A549 treated with AZD9567 at 1 μM for 4 hours (cell line): ENCODE measurements around the gene CDC42BPG. TPM values are rescaled to one million over a fixed set of nuclear protein-coding genes. Genes with fewer than 3 reads are reported as not detected.

Experiments used
- total RNA-seq: library from RNA; stranded (reverse); fragments of 200-300 nt; extraction: Qiagen RNA extraction; gene quantifications from 5 replicates; pipeline ENCODE4 v1.2.3, GENCODE V29; 2022; ENCODE audit not compliant: insufficient read depth

The CDC42BPG gene
- 0.66 to 1.3 TPM (median 1.2 TPM) in 5 replicates for total RNA-seq

GRCh38 chr11:64844330-64845128, at the start of gene CDC42BPG:
Gene CDC42BPG (minus strand): TSS chr11:64844653. CDS start chr11:64844569, 84 bp downstream.

GRCh38 chr11:64878494-64879243, 34.2 kb upstream of the CDC42BPG start, which contains the start of gene EHD1:
Gene EHD1 (minus strand): TSS chr11:64878621. CDS start chr11:64878464, 157 bp downstream.

DNA sequence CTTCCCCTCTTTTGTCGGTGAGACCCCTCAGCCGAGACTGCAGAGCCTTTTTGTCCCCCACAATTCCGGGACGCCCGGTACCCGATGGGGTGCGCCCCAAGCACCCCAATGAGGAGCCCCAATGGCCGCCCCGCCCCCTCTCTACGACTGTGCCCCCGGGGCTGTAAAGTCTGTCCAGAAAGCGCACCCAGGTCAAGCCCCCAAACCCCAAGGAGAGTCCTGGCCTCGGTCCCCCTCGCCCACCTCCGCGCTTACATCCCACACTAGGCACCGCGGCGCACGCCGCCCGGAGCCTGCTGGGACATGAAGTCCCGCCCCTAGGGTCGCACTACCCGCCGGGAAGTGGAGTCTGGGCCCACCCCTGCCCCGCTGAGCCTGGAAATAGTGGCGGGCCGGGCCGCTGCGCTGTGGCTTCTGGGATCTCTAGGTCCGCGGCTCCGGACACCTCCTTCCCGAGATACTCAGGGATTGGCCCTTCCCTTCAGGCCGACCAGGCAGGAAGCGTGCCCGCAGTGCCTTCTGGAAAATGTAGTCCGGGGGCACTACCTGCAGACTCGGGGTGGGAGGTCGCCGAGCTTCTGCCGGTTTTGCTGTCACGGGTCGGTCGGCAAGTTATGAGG, 34.1 kb downstream of the CDC42BPG start, which contains the start of gene MEN1:
Gene MEN1, minus strand, starts transcription at position 281 of the 620 bp plus-strand sequence. CDS start 442 bp downstream, outside the sequence.

DNA sequence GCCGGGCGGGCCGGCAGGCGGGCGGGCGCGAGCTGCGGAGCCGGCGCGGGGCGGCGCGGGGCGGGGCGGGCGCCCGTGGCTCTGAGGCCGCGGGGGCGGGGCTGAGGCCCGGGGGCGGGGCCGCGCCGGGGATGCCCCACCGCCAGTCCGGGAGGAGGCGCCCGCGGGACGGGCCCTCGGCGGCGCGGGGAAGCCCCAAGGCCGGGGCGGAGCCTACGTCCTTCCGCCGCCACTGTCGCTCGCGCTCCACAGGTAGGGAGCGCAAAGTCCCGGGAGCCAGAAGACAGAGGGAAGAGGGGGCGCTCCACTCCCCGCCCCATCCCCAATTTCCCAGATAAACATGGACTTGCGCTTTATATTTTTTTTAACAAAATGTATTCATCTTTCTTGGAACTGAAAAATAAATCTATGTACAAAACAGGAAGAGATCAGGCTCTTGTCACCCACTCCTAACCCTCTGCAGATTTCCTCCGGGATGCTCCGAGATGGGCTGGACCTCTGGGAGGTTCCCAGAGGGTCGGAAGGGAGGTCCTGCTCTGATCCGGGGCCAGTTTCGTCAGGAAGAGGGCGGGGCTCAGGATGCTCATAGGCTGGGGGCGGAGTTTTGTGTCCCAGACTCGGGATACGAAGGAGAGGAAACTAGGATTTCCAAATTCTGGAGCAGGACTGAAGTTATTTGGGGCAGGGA, 41.2 kb downstream of the CDC42BPG start, which contains the start of gene MAP4K2:
Gene MAP4K2, minus strand, starts transcription at position 57 of the 688 bp plus-strand sequence. CDS start 65 bp downstream, outside the sequence.

GRCh38 chr11:64778473-64779298, 65.8 kb downstream of the CDC42BPG start, which contains the start of gene SF1:
Gene SF1 (minus strand): TSS chr11:64778542. CDS start chr11:64778392, 150 bp downstream.

Other genes starting within 250 kb of the CDC42BPG start
- 0.17 to 0.39 TPM (median 0.30 TPM) in 4 of 5 replicates, not detected in the other for gene NRXN2, start 121.5 kb downstream of the CDC42BPG start, total RNA-seq
- 0.87 to 2.1 TPM (median 1.5 TPM) in 4 of 5 replicates, not detected in the other for gene RASGRP2, start 100.5 kb downstream of the CDC42BPG start, total RNA-seq
- 0.24 to 0.65 TPM (median 0.41 TPM) in 4 of 5 replicates, not detected in the other for gene PYGM, start 84.7 kb downstream of the CDC42BPG start, total RNA-seq
- gene SF1, start 66.1 kb downstream of the CDC42BPG start, total RNA-seq, result 150 to 269 TPM (median 165 TPM) in 5 replicates
- gene MAP4K2, start 41.4 kb downstream of the CDC42BPG start, total RNA-seq, result 5.6 to 9.3 TPM (median 7.9 TPM) in 5 replicates
- gene MEN1, start 34.1 kb downstream of the CDC42BPG start, total RNA-seq, result 36.7 to 42.8 TPM (median 41.1 TPM) in 5 replicates
- gene EHD1, start 34.0 kb upstream of the CDC42BPG start, total RNA-seq, result 91.2 to 130 TPM (median 114 TPM) in 5 replicates
- 8.4 to 25.0 TPM (median 22.0 TPM) in 5 replicates for gene ATG2A, start 72.6 kb upstream of the CDC42BPG start, total RNA-seq
- 3.9 to 9.0 TPM (median 4.9 TPM) in 5 replicates for gene PPP2R5B, start 80.0 kb upstream of the CDC42BPG start, total RNA-seq
- gene GPHA2, start 91.2 kb upstream of the CDC42BPG start, total RNA-seq, result not detected in 5 replicates
- gene MAJIN, start 127.5 kb upstream of the CDC42BPG start, total RNA-seq, result not detected in 5 replicates
- 0.32 to 0.72 TPM (median 0.56 TPM) in 4 of 5 replicates, not detected in the other for gene BATF2, start 152.3 kb upstream of the CDC42BPG start, total RNA-seq
- 178 to 191 TPM (median 184 TPM) in 5 replicates for gene ARL2, start 169.5 kb upstream of the CDC42BPG start, total RNA-seq
- gene SNX15, start 182.8 kb upstream of the CDC42BPG start, total RNA-seq, result 21.5 to 38.9 TPM (median 23.0 TPM) in 5 replicates
- gene SAC3D1, start 196.6 kb upstream of the CDC42BPG start, total RNA-seq, result 28.1 to 60.9 TPM (median 56.5 TPM) in 5 replicates
- gene NAALADL1, start 213.9 kb upstream of the CDC42BPG start, total RNA-seq, result 0.10 to 0.11 TPM (median 0.10 TPM) in 3 of 5 replicates, not detected in the others
- gene CDCA5, start 239.4 kb upstream of the CDC42BPG start, total RNA-seq, result 53.7 to 73.8 TPM (median 71.6 TPM) in 5 replicates
- gene ZFPL1, start 239.6 kb upstream of the CDC42BPG start, total RNA-seq, result 36.2 to 60.8 TPM (median 37.2 TPM) in 5 replicates